Measurements from ENCODE around the gene CBLB.

- TF ChIP-seq, protein P1, sequence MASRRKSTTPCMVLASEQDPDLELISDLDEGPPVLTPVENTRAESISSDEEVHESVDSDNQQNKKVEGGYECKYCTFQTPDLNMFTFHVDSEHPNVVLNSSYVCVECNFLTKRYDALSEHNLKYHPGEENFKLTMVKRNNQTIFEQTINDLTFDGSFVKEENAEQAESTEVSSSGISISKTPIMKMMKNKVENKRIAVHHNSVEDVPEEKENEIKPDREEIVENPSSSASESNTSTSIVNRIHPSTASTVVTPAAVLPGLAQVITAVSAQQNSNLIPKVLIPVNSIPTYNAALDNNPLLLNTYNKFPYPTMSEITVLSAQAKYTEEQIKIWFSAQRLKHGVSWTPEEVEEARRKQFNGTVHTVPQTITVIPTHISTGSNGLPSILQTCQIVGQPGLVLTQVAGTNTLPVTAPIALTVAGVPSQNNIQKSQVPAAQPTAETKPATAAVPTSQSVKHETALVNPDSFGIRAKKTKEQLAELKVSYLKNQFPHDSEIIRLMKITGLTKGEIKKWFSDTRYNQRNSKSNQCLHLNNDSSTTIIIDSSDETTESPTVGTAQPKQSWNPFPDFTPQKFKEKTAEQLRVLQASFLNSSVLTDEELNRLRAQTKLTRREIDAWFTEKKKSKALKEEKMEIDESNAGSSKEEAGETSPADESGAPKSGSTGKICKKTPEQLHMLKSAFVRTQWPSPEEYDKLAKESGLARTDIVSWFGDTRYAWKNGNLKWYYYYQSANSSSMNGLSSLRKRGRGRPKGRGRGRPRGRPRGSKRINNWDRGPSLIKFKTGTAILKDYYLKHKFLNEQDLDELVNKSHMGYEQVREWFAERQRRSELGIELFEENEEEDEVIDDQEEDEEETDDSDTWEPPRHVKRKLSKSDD (conservative IDR thresholded peaks at IDR 0.05; ENCODE audit: low read length) = no peak
- TF ChIP-seq SAFB2 (IDR thresholded peaks at IDR 0.05; ENCODE audit: borderline replicate concordance, low read depth, low read length, severe bottlenecking) (no peak), ZNF644 (tag; IDR thresholded peaks at IDR 0.05; ENCODE audit: low read depth) (no peak), ETV5 (CRISPR knock-in tag; IDR thresholded peaks at IDR 0.05; ENCODE audit: low read depth) (no peak), EGR1 (conservative IDR thresholded peaks at IDR 0.05) (no peak), CREB1 (IDR thresholded peaks at IDR 0.05) (no peak), CREB1 (CRISPR knock-in tag; IDR thresholded peaks at IDR 0.05) (no peak), CBX8 (IDR thresholded peaks at IDR 0.05; ENCODE audit: borderline replicate concordance, extremely low read depth, low read depth, low read length, poor library complexity, severe bottlenecking) (no peak), POLR2A (conservative IDR thresholded peaks at IDR 0.05) (no peak), EP300 (IDR thresholded peaks at IDR 0.05; ENCODE audit: low read length) (no peak), ZNF134 (CRISPR knock-in tag; conservative IDR thresholded peaks at IDR 0.05) (no peak)
- TF ChIP-seq, protein P2, sequence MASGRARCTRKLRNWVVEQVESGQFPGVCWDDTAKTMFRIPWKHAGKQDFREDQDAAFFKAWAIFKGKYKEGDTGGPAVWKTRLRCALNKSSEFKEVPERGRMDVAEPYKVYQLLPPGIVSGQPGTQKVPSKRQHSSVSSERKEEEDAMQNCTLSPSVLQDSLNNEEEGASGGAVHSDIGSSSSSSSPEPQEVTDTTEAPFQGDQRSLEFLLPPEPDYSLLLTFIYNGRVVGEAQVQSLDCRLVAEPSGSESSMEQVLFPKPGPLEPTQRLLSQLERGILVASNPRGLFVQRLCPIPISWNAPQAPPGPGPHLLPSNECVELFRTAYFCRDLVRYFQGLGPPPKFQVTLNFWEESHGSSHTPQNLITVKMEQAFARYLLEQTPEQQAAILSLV (tag; IDR thresholded peaks at IDR 0.05) = no peak
- TF ChIP-seq, protein P3, sequence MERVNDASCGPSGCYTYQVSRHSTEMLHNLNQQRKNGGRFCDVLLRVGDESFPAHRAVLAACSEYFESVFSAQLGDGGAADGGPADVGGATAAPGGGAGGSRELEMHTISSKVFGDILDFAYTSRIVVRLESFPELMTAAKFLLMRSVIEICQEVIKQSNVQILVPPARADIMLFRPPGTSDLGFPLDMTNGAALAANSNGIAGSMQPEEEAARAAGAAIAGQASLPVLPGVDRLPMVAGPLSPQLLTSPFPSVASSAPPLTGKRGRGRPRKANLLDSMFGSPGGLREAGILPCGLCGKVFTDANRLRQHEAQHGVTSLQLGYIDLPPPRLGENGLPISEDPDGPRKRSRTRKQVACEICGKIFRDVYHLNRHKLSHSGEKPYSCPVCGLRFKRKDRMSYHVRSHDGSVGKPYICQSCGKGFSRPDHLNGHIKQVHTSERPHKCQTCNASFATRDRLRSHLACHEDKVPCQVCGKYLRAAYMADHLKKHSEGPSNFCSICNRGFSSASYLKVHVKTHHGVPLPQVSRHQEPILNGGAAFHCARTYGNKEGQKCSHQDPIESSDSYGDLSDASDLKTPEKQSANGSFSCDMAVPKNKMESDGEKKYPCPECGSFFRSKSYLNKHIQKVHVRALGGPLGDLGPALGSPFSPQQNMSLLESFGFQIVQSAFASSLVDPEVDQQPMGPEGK (CRISPR knock-in tag; IDR thresholded peaks at IDR 0.05; ENCODE audit: borderline replicate concordance) = no peak
- TF ChIP-seq, protein P4, sequence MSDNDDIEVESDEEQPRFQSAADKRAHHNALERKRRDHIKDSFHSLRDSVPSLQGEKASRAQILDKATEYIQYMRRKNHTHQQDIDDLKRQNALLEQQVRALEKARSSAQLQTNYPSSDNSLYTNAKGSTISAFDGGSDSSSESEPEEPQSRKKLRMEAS (CRISPR knock-in tag; IDR thresholded peaks at IDR 0.05) = no peak
These were observed 110.4 kb downstream of the CBLB start for GRCh38 chr3:105758451-105758850.

Data from K562 (cell line).